GM18909 (cell line): Measurements from ENCODE around the gene ZFP92.
A peak's percentile ranks its signal among the peaks of the same experiment; 100 is the strongest.
"Not testable (repeated sequence)": the region's sequence is repeated elsewhere in the genome, so short reads cannot be mapped to it uniquely, and the experiment has no call there.

Experiments used
- ATAC-seq: cut with Tn5 transposase; IDR thresholded peaks from one replicate; pipeline ENCODE4 v1.9.1; 2021; ENCODE audit warnings: mild to moderate bottlenecking; ENCODE audit not compliant: unreplicated experiment, poor library complexity

ZFP92 gene

DNA sequence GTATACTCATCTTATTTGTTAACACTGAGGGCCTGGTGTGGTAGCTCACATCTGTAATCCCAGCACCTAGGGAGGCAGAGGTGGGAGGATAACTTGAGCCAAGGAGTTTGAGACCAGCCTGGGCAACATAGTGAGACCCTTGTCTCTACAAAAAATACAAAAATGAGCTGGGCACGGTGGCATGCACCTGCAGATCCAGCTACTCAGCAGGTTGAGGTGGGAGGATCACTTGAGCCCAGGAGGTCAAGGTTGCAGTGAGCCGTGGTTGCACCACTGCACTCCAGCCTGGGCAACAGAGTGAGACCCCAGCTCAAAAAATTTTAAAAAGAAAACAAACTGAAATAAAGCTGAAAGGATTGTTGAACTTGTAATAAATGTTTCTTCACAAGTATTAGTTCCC is 26.3 kb upstream of the ZFP92 start:
- ATAC-seq = not testable (repeated sequence)

DNA sequence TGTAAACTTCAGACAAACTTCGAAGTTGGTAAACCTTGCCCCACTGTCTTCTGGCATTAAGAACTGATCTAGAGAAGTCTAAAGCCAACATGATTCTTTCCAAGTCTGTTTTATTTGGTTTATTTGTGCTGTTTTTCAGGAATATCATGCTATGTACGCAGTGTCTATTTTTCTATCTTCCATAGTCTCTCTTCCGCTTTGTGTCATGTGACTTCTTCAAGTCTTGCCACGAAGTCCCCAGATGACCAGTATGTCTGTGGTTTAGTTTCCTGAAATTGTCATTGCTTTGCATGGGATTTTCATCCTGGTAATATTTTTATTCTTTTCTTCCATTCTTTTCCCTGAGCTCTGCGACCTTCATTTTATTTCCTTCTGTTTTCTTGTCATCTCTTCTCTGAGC is 25.2 kb upstream of the ZFP92 start:
- ATAC-seq = no peak

GRCh38 chrX:153387345-153387744 is 23.9 kb upstream of the ZFP92 start:
- no peak for ATAC-seq

DNA sequence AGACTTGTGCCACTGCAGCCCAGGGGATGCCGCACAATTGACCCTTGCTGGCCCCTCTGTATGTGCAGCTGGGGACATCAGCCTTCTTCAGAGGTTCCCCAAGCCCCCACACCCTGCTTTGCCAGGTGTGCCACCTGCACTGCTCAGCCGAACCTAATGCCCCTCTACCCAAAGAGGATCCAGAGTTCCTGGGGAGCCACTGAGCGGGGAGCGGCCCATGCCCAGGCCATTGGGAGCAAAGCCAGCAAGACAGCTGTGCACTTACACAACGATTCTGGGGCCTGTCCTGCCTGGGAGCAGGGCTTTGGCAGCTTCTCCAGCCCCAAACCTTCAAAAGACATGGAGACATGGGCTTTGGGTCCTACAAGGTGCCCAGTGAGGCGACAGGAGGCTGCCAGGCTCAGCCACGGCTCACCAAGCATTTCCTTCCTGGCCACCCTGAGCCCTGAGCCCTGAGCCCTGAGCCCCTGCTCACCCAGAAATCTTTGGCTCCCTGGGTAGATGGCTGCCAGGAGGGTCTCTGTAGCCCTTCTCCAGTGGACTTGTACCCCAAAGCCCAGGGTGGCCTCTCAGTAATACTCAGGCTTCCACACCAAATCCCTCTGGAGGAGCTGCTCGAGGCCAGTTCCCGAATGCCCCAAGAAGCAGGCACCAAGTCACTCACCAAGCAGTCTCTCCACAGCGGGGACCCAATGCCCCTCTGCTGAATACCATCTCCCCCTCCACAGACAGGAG is 23.1 kb upstream of the ZFP92 start:
- ATAC-seq = no peak

DNA sequence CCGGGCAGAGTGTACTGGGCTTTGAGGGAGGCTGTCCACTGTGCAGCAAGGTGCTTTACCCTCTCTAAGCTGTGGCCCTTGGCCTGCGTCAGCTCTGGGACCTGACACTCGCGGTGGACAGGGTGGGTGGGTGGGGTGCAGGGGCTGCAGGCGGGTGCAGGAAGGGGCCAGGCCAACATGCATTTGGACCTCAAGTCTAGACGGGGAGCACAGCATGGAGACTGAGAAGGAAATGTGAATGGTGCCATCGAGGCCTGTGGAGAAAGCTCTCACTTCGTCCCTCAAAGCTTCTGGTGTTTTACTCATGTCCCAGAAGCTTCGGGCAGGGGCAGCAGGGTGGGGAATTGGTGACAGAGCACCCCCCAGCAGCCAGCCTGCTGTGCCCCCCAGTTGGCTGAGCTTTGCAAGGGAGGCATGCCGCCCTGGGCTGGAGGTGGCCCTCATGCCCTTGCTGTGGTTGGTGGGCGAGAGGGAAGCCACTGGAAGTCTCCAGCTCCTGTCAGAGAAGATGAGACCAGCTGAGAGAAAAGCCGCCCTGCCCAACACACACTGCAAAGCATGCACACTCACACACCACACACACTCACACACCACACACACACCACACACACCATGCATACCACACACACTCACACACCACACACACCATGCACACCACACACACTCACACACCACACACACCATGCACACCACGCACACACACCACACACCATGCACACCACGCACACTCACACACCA is 22.4 kb upstream of the ZFP92 start:
- ATAC-seq = no peak

- ATAC-seq = not testable (repeated sequence)
These were observed 21.9 kb upstream of the ZFP92 start for GRCh38 chrX:153389460-153389768.

DNA sequence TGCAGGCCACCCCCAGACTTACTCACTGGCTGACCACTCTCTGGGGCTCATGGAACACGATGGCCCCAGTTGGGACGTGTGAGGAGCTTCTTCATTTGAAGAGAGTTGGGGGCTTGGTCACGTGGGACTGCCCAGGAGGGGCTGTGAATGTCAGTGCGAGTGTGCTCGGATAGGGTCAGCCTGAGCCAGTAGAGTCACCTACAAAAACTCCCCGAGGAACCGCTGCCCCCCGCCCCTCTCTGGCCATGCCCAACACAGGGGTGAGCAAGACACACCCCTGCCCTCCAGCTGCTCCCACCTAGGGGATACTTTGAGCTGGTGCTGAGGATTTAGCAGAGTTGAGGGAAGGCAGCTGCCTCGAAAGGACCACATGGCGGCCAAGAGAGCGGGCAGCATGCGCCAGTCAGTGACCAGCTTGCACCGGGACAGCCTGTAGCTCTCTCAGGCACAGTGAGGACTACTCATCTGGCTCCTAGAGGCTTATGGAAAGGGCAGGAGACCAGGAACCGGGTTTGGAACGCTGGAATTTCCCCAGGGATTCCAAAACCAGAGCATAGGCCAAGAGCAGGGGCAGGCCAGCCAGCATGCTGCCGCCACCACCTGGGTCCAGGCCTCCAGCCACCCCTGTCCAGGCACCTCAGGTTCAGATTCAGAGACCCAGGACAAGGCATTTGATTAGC is 18.5 kb upstream of the ZFP92 start:
- ATAC-seq = no peak

DNA sequence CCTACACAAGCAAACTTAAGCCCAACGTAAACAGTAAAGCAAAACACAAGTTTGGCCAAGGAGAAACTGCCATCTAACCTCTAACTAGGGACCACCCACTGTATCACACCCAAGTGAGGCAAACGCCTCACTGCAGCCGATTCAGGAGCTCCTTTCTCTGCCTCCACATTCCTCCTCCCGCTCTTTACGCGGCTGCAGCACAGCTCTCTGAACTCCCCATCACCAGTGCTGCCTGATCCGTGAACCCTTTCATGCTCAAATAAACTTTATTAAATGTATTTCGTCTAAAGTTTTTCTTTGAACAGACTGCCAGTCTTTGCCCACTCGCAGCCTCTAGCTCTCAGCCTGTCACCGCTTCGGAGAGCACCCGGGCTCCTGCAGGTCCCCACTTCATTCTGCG is 16.7 kb upstream of the ZFP92 start:
- ATAC-seq = no peak

DNA sequence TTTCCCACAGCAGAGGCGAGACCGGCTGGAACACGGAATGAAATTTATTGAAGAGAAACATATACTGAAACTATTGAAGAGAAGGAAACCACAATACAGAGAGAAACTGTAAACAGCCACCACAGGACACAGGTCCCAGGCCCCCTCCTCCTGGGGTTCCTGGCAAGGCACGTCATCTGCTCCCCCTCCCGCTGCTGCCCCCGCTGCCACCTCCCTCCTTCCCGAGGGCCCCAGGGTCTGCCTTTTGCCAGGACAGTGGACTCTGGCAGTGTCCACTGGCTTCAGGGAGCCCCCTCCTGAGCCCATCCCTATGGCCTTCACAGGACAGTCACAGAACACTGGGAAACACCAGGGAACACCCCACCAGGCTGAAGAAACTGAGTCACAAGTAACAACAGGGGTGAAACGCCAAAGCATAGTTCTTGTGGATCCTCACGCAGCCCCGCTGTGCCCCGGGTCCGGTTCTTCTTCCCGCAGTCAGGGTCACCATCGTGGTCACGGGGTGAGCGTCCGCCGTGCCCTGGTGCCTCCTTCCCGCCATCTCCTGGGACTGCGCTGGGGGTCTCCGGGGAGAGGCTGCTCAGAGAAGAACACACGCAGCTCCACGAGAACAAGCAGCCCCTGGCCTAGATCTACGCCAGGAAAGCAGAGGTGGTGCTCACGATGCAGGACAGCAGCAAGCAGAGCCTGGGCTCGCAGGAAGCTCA is 15.5 kb upstream of the ZFP92 start:
- ATAC-seq = peak; percentile 51

GRCh38 chrX:153396320-153397195 is 14.7 kb upstream of the ZFP92 start:
- ATAC-seq = no peak

GRCh38 chrX:153397256-153397960 is 13.9 kb upstream of the ZFP92 start:
- ATAC-seq = no peak

GRCh38 chrX:153398275-153398960 is 12.9 kb upstream of the ZFP92 start:
- no peak for ATAC-seq

DNA sequence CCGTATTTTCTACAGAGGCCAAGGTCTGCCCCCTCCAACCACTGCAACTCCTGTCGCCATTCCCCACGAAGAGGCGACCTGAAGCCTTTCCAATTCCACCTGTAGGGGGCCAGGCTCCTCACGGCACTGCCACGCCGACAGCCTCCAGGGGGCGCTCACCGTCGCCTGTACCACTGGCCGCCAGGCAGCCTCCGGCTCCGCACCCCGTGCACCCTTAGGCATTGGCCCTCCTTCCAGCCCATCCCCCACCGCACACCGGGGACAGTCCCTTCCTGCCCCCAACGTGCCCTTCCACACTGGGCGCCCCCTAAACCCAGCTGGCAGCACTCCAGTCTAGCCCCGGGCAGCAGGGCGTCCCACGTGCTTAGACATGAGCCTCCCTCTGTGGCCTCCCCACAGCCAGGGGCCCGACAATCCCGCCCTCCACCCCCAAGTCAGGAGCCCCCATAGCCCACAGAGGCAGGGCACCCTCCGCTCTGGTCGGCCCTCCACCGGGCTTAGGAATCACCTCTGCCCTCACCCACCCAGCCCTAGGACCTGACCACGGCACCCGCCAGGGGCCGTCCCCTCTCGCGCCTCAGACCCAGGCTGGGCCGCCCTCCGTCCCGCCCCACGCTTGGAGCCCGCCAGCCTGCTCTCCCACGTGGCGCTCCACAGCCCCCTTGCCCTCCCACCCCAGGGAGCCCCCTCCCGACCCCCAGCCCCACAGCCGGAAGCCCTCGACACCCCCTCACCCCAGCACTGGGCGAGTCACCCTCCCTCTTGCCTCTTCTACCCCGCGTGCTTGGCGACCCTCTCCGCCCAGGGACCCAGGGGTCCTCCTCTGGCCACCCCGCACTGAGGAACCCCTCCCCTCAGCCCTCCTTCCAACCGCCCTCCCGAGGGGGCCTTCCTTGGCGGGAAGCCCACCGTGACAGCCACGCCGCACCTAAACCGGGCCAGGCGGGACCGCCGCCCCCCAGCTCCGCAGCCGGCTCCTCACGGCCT is 10.8 kb upstream of the ZFP92 start:
- no peak for ATAC-seq

DNA sequence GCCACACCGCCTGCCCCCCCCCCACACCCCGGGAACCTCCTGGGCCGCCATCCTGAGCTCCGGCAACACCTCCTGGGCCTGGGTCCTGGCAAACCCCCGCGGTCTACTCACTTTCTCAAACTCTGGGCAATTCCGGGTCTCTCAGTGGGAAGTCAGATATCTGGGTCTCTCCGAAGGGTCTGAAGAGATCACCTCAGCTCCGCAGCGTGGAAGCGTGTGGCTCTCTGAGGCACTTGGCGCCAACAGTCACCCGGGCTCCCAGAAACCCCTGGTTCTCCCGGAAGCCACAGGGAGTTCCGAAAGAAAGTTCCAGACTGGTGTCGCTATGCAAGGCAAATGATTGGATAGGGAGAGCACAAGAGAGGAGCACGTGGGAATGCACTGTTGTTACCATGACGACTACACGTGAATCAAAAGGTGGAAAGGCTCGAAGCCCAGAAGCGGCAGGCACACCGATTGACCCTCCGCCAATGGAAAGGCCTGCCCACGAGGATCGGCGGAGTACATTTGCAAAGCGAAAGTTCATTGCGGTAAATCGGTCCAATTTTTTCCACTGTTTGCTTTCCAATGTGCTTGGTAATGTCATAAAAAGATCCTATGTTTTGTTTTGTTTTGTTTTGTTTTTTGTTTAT is 10.0 kb upstream of the ZFP92 start, which contains the start of gene PNMA6E:
Gene PNMA6E (minus strand): TSS at position 218 of the 632 bp plus-strand sequence. CDS start 2,501 bp downstream, outside the sequence.
- ATAC-seq = no peak

- ATAC-seq = not testable (repeated sequence)
These were observed 6.9 kb upstream of the ZFP92 start for GRCh38 chrX:153404333-153404732.

GRCh38 chrX:153405426-153405825 is 5.8 kb upstream of the ZFP92 start:
- ATAC-seq = no peak

DNA sequence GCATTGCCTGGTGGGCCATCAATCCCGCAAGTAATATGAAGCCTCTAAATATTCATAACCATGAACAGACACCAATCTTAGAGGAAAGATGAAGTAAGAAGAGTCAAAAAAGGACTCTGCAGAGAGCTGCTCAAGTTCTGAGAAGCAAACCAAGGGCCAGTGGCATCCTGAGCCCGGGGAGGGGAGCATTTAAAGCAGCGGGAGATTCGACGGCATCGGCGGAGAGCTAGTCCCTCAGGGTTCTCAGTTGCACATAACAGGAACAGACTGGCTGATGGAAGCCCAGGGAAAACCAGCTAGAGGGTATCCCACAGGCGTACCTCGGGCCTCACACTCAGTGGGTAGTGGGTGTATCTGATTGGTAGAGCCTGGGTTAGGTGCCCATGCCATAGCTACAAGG is 5.3 kb upstream of the ZFP92 start:
- ATAC-seq = no peak
